Thyroid gland (tissue), 4 donors: ENCODE measurements around the gene GSTT2B.

Experiments used
- POLR2A ChIP-seq, 2 donors: fragments of 450-650 bp; IDR thresholded peaks; one replicate each; pipeline ENCODE4 v1.6.1; 2017; ENCODE audit warnings: antibody characterized with exemption in 2 of 2, mild to moderate bottlenecking in 2 of 2, moderate library complexity in 1 of 2
- TF ChIP-seq, protein P1 (sequence below), 6 experiments: fragments of 200-600 bp in 3 of 6; fragments of 450-650 bp in 3 of 6; sonication (generic) in 3 of 6; IDR thresholded peaks; one replicate each; pipeline ENCODE4 v1.5.1; 2016 to 2019; ENCODE audit warnings: antibody characterized with exemption in 6 of 6, mild to moderate bottlenecking in 2 of 6, inconsistent platforms in 1 of 6, moderate library complexity in 1 of 6

DNA sequence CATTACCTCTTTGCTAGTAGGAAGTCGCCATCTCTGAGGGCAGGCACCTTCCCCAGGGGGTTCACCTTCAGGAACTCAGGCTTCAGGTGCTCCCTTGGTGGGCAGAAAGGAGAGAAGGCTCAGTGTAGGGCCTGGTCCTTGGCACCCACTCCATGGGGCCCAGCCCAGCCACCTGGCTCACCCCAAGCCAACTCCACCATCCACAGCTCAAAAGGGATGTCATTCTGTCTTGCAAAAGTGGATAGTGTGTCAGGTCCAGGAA lies 47.0 kb upstream of the GSTT2B start:
- TF ChIP-seq, protein P1, sequence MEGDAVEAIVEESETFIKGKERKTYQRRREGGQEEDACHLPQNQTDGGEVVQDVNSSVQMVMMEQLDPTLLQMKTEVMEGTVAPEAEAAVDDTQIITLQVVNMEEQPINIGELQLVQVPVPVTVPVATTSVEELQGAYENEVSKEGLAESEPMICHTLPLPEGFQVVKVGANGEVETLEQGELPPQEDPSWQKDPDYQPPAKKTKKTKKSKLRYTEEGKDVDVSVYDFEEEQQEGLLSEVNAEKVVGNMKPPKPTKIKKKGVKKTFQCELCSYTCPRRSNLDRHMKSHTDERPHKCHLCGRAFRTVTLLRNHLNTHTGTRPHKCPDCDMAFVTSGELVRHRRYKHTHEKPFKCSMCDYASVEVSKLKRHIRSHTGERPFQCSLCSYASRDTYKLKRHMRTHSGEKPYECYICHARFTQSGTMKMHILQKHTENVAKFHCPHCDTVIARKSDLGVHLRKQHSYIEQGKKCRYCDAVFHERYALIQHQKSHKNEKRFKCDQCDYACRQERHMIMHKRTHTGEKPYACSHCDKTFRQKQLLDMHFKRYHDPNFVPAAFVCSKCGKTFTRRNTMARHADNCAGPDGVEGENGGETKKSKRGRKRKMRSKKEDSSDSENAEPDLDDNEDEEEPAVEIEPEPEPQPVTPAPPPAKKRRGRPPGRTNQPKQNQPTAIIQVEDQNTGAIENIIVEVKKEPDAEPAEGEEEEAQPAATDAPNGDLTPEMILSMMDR (IDR thresholded peaks at IDR 0.05) = no peak
- no peak for TF ChIP-seq POLR2A (IDR thresholded peaks at IDR 0.05)
